ENCODE measurements around the gene CFAP91. TPM values are rescaled to one million over a fixed set of nuclear protein-coding genes. Genes with fewer than 3 reads are reported as not detected.

CFAP91 gene
- polyA plus RNA-seq, 1 donor from 2014 or later: 14.2 TPM

DNA sequence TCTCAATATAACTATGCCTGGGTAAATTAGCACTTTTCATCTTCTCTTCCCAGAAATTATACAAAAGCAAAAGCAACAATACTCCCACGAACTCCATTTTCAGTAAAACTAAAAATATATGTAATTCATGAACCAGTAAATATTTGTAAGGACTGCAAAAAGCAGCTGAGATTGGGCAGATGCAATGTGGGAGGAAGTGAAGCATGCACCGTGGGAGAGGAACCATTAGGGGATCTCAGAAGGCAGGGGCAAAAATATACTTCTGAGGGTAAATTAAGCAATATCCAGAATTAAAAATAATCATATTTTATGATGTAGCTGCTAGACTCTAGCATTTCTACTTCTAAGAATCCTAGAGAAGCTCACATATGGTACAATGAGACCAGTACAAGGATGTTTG is 20.2 kb downstream of the CFAP91 start:
- H3K4me3 ChIP-seq (ENCODE audit: low read length): no peak overlapping the region
- H3K36me3 ChIP-seq (ENCODE audit: insufficient read depth, low read length): no peaks in the 10 kb centered on the region
- no peak overlapping the region for H3K9ac ChIP-seq (ENCODE audit: low read length)
- H4K20me1 ChIP-seq (ENCODE audit: insufficient read depth): no peaks in the 10 kb centered on the region
- H3F3A ChIP-seq (ENCODE audit: insufficient read depth, low read length, poor library complexity, severe bottlenecking): no peaks in the 10 kb centered on the region
- TF ChIP-seq EZH2 (IDR thresholded peaks at IDR 0.05; ENCODE audit: borderline replicate concordance, insufficient read depth, low read length, poor library complexity, severe bottlenecking) (no peak), EP300 (conservative IDR thresholded peaks at IDR 0.05; ENCODE audit: poor library complexity, severe bottlenecking) (no peak), SMC3 (conservative IDR thresholded peaks at IDR 0.05; ENCODE audit: poor library complexity) (no peak), RAD21 (conservative IDR thresholded peaks at IDR 0.05) (no peak), POLR2AphosphoS5 (IDR thresholded peaks at IDR 0.05) (no peak), TAF1 (IDR thresholded peaks at IDR 0.05; ENCODE audit: low read depth) (no peak), MXI1 (conservative IDR thresholded peaks at IDR 0.05; ENCODE audit: poor library complexity, severe bottlenecking) (no peak)
- TF ChIP-seq, protein P1, sequence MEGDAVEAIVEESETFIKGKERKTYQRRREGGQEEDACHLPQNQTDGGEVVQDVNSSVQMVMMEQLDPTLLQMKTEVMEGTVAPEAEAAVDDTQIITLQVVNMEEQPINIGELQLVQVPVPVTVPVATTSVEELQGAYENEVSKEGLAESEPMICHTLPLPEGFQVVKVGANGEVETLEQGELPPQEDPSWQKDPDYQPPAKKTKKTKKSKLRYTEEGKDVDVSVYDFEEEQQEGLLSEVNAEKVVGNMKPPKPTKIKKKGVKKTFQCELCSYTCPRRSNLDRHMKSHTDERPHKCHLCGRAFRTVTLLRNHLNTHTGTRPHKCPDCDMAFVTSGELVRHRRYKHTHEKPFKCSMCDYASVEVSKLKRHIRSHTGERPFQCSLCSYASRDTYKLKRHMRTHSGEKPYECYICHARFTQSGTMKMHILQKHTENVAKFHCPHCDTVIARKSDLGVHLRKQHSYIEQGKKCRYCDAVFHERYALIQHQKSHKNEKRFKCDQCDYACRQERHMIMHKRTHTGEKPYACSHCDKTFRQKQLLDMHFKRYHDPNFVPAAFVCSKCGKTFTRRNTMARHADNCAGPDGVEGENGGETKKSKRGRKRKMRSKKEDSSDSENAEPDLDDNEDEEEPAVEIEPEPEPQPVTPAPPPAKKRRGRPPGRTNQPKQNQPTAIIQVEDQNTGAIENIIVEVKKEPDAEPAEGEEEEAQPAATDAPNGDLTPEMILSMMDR (IDR thresholded peaks at IDR 0.05; ENCODE audit: poor library complexity, severe bottlenecking): no peak
- TF ChIP-seq, protein P2, sequence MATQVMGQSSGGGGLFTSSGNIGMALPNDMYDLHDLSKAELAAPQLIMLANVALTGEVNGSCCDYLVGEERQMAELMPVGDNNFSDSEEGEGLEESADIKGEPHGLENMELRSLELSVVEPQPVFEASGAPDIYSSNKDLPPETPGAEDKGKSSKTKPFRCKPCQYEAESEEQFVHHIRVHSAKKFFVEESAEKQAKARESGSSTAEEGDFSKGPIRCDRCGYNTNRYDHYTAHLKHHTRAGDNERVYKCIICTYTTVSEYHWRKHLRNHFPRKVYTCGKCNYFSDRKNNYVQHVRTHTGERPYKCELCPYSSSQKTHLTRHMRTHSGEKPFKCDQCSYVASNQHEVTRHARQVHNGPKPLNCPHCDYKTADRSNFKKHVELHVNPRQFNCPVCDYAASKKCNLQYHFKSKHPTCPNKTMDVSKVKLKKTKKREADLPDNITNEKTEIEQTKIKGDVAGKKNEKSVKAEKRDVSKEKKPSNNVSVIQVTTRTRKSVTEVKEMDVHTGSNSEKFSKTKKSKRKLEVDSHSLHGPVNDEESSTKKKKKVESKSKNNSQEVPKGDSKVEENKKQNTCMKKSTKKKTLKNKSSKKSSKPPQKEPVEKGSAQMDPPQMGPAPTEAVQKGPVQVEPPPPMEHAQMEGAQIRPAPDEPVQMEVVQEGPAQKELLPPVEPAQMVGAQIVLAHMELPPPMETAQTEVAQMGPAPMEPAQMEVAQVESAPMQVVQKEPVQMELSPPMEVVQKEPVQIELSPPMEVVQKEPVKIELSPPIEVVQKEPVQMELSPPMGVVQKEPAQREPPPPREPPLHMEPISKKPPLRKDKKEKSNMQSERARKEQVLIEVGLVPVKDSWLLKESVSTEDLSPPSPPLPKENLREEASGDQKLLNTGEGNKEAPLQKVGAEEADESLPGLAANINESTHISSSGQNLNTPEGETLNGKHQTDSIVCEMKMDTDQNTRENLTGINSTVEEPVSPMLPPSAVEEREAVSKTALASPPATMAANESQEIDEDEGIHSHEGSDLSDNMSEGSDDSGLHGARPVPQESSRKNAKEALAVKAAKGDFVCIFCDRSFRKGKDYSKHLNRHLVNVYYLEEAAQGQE (IDR thresholded peaks at IDR 0.05; ENCODE audit: borderline replicate concordance): no peak
- no peaks in the 10 kb centered on the region for H3K9me3 ChIP-seq (ENCODE audit: low read length)
- H3K4me2 ChIP-seq (ENCODE audit: low read length): no peak overlapping the region
- H2AFZ ChIP-seq (ENCODE audit: low read depth, low read length): no peak overlapping the region
- H3K79me2 ChIP-seq (replicated peaks; ENCODE audit: insufficient read depth, low read length): no peaks in the 10 kb centered on the region
- H3K27me3 ChIP-seq (ENCODE audit: insufficient read depth, low read depth, low read length): no peaks in the 10 kb centered on the region
- H3K9me2 ChIP-seq (ENCODE audit: insufficient read depth, low read length): no peaks in the 10 kb centered on the region
- H3K27ac ChIP-seq (ENCODE audit: low read length): no peak overlapping the region

DNA sequence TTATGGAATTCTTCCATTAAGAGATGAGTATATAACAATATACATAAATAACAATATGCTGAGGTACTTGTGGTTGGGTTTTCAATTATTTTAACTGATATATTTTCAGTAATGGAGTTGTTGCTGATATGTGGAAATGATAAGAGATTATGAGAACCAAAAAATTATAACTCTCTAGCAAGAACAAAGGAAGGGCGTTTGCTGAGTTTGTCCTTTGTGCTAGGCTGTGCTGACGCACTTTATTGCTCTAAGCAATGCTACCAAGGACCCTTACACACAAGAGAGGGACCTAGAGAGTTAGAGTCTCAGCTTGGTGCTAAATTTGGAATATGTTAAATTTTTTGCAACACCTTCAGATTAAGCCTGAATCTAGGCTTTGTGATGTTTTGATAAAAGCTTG is 24.1 kb downstream of the CFAP91 start:
- Histone ChIP-seq H3K27ac (ENCODE audit: low read length) (no peak overlapping the region), H3K9ac (ENCODE audit: low read length) (no peak overlapping the region), H3K9me3 (ENCODE audit: low read length) (no peaks in the 10 kb centered on the region), H2AFZ (ENCODE audit: low read depth, low read length) (no peak overlapping the region), H4K20me1 (ENCODE audit: insufficient read depth) (no peaks in the 10 kb centered on the region), H3K27me3 (ENCODE audit: insufficient read depth, low read depth, low read length) (no peaks in the 10 kb centered on the region), H3K4me2 (ENCODE audit: low read length) (no peak overlapping the region), H3F3A (ENCODE audit: insufficient read depth, low read length, poor library complexity, severe bottlenecking) (no peaks in the 10 kb centered on the region), H3K79me2 (replicated peaks; ENCODE audit: insufficient read depth, low read length) (no peaks in the 10 kb centered on the region), H3K4me3 (ENCODE audit: low read length) (no peak overlapping the region), H3K9me2 (ENCODE audit: insufficient read depth, low read length) (no peaks in the 10 kb centered on the region), H3K36me3 (ENCODE audit: insufficient read depth, low read length) (no peaks in the 10 kb centered on the region)
- TF ChIP-seq MXI1 (conservative IDR thresholded peaks at IDR 0.05; ENCODE audit: poor library complexity, severe bottlenecking): no peak
- TF ChIP-seq SMC3 (conservative IDR thresholded peaks at IDR 0.05; ENCODE audit: poor library complexity): no peak
- TF ChIP-seq, protein P1 (IDR thresholded peaks at IDR 0.05; ENCODE audit: poor library complexity, severe bottlenecking): no peak
- TF ChIP-seq TAF1 (IDR thresholded peaks at IDR 0.05; ENCODE audit: low read depth): no peak
- TF ChIP-seq EP300 (conservative IDR thresholded peaks at IDR 0.05; ENCODE audit: poor library complexity, severe bottlenecking): no peak
- no peak for TF ChIP-seq RAD21 (conservative IDR thresholded peaks at IDR 0.05)
- TF ChIP-seq POLR2AphosphoS5 (IDR thresholded peaks at IDR 0.05): no peak
- TF ChIP-seq, protein P2 (IDR thresholded peaks at IDR 0.05; ENCODE audit: borderline replicate concordance): no peak
- TF ChIP-seq EZH2 (IDR thresholded peaks at IDR 0.05; ENCODE audit: borderline replicate concordance, insufficient read depth, low read length, poor library complexity, severe bottlenecking): no peak
